Urinary bladder (tissue), 4 donors: ENCODE measurements around the gene GPRC5C. TPM values are rescaled to one million over a fixed set of nuclear protein-coding genes. Genes with fewer than 3 reads are reported as not detected.

ENCODE experiments used
- DNase-seq: peaks from one replicate; pipeline ENCODE4 v3.0.0-alpha.2; 2015; ENCODE audit errors: extremely low spot score
- H3K27ac ChIP-seq: one replicate; pipeline ENCODE4 v1.5.1; 2013; ENCODE audit warnings: low read depth, mild to moderate bottlenecking, moderate library complexity
- H3K36me3 ChIP-seq: one replicate; pipeline ENCODE4 v1.6.1; 2013; ENCODE audit warnings: mild to moderate bottlenecking, moderate library complexity; ENCODE audit not compliant: insufficient read depth
- H3K4me1 ChIP-seq: one replicate; pipeline ENCODE4 v1.6.1; 2013; ENCODE audit warnings: mild to moderate bottlenecking, moderate library complexity; ENCODE audit not compliant: insufficient read depth
- H3K4me3 ChIP-seq: one replicate; pipeline ENCODE4 v1.5.1; 2013; ENCODE audit warnings: low read depth, low read length
- WGBS: extraction: QIAGEN DNeasy Blood & Tissue Kit; methylation state at CpG from one replicate; pipeline ENCODE4 v1.1.7; 2013; 5-methylcytosine and 5-hydroxymethylcytosine counted together
- polyA plus RNA-seq: library from polyadenylated mRNA; stranded (reverse); fragments of 200-250 nt; gene quantifications from one replicate; pipeline ENCODE4 v1.2.3, GENCODE V29; 2013
- total RNA-seq: library from RNA; depleted of rRNA; stranded (reverse); fragments of >200 nt; gene quantifications from one replicate; pipeline ENCODE4 v1.2.3, GENCODE V29; 2014
- donor health status: healthy with polysubstance abuse.
- donor health status: healthy.

Gene GPRC5C
- total and polyA plus RNA-seq, 2 donors = 27.0 to 40.6 TPM

- Histone ChIP-seq H3K4me3 (no peak overlapping the region), H3K27ac (no peak overlapping the region), H3K4me1 (no peaks in the 10 kb centered on the region), H3K36me3 (no peaks in the 10 kb centered on the region)
- 79% methylated on average over 3 of the region's 3 CpGs for WGBS
- no peak for DNase-seq
Observed at GRCh38 chr17:74414510-74414909, 17.4 kb upstream of the GPRC5C start.

DNA sequence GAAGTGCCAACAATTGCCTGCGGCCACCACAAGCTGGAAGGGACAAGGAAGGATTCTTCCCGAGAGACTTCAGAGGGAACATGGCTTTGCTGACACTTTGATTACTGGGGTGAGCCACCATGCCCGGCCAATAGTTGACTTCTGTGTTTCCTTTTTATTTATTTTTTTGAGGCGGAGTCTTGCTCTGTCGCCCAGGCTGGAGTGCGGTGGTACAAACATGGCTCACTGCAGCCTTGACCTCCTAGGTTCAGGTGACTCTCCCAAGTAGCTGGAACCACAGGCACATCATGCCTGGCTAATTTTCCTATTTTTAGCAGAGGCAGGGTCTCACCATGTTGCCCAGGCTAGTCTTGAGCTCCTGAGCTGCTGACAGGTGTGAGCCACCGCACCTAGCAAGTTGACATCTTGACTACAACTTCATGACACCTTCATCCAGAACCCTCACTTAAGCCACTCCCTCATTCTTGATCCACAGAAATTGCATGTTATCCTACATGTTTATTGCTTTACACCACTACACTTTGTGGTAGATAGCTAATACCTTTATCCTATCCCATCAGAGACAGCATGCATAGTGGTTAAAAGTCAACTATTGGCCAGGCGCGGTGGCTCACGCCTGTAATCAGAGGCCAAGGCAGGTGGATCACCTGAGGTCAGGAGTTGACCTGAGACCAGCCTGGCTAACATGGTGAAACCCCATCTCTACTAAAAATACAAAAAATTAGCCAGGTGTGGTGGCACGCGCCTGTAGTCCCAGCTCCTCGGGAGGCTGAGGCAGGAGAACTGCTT, 16.1 kb upstream of the GPRC5C start:
- no peak overlapping the region for H3K27ac ChIP-seq
- H3K36me3 ChIP-seq = no peaks in the 10 kb centered on the region
- H3K4me1 ChIP-seq = no peaks in the 10 kb centered on the region
- DNase-seq = no peak
- no peak overlapping the region for H3K4me3 ChIP-seq
- WGBS = 89% methylated on average over 13 of the region's 13 CpGs

- no peak overlapping the region for H3K4me3 ChIP-seq
- DNase-seq = no peak
- H3K4me1 ChIP-seq = no peaks in the 10 kb centered on the region
- no peaks in the 10 kb centered on the region for H3K36me3 ChIP-seq
- no peak overlapping the region for H3K27ac ChIP-seq
- WGBS = 62% methylated on average over 12 of the region's 12 CpGs
Observed at GRCh38 chr17:74417178-74418045, 14.5 kb upstream of the GPRC5C start.

GRCh38 chr17:74419928-74420411, 11.9 kb upstream of the GPRC5C start:
- Histone ChIP-seq H3K36me3 (no peaks in the 10 kb centered on the region), H3K4me1 (no peaks in the 10 kb centered on the region), H3K4me3 (no peak overlapping the region), H3K27ac (no peak overlapping the region)
- no peak for DNase-seq
- WGBS = 79% methylated on average over 10 of the region's 10 CpGs

GRCh38 chr17:74424117-74424516, 7.8 kb upstream of the GPRC5C start:
- 89% methylated on average over 7 of the region's 7 CpGs for WGBS
- H3K27ac ChIP-seq = no peak overlapping the region
- H3K4me1 ChIP-seq = no peaks in the 10 kb centered on the region

GRCh38 chr17:74424657-74425056, 7.2 kb upstream of the GPRC5C start:
- Histone ChIP-seq H3K27ac (no peak overlapping the region), H3K4me1 (no peaks in the 10 kb centered on the region), H3K36me3 (no peaks in the 10 kb centered on the region), H3K4me3 (no peak overlapping the region)
- 81% methylated on average over 14 of the region's 14 CpGs for WGBS
- DNase-seq = no peak

More at GRCh38 chr17:74424117-74424516, 7.8 kb upstream of the GPRC5C start:
- no peak for DNase-seq
- Histone ChIP-seq H3K4me3 (no peak overlapping the region), H3K36me3 (no peaks in the 10 kb centered on the region)

- H3K27ac ChIP-seq = peak overlapping the region; percentile 78
- no peaks in the 10 kb centered on the region for H3K36me3 ChIP-seq
- no peaks in the 10 kb centered on the region for H3K4me1 ChIP-seq
- WGBS = 77% methylated on average over 9 of the region's 9 CpGs
- no peak overlapping the region for H3K4me3 ChIP-seq
- no peak for DNase-seq
Observed at GRCh38 chr17:74426551-74427047, 5.3 kb upstream of the GPRC5C start.

DNA sequence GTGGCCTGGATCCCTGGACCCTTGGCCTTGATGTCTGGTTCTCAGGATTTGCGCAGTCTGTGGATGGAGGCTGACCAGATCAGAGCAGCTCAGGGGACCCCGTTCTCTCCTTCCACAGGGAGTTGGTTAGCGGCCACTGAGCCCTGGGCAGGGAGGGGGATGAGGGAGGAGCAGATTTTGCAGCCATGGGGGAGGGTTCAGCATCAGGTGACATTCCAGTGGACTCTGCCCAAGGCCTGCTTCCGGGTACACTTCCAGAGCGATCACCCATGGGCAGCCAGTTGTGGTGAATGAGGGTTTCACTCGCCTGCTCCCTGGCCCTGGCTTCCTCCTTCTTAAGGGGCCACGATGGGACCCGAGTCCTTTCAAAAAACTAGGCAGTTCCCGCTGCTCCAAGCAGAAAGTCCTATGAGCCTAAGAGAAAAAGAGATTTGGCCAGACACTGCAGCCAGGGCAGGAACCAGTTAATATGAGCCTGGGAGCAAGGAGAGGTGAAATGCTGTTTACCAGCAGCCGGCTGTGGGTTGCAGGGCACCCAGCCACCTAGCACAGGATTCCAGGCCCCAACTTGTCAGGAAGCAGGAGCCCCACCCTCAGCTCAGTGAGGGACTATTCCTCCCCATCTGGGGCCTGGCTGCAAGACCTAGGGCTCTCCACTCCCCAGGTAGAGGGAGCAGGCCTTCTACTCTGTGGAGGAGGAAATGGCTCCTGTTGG, 4.7 kb upstream of the GPRC5C start:
- 68% methylated on average over 10 of the region's 10 CpGs for WGBS
- no peaks in the 10 kb centered on the region for H3K4me1 ChIP-seq
- no peak overlapping the region for H3K4me3 ChIP-seq
- no peak for DNase-seq
- H3K27ac ChIP-seq = peak overlapping the region; percentile 78
- H3K36me3 ChIP-seq = no peaks in the 10 kb centered on the region

DNA sequence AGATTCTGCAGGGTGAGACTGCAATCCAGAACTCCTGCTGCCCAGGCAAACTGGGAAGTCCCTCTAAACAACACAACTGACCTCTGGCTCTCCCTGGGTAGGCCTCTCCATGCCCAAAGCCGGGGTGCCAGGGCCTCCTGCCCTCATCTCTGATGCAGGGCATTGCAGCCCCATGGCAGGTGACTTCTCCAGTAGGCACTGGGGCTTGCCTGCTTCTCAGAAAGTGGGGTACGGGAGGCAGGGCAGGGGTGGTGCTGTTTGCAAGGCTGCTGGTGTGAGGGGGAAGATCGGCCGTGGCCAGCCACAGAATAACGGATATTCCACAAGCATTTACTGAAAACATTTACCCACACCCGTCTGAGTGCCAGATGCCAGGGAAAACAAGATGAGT, 4.1 kb upstream of the GPRC5C start:
- 79% methylated on average over 6 of the region's 6 CpGs for WGBS
- H3K4me1 ChIP-seq = no peaks in the 10 kb centered on the region
- H3K36me3 ChIP-seq = no peaks in the 10 kb centered on the region
- no peak overlapping the region for H3K4me3 ChIP-seq
- peak overlapping the region; percentile 34 for H3K27ac ChIP-seq
- no peak for DNase-seq

- DNase-seq = no peak
- WGBS = 78% methylated on average over 19 of the region's 19 CpGs
- peak overlapping the region; percentile 80 for H3K4me3 ChIP-seq
Observed at GRCh38 chr17:74429604-74430384, 2.1 kb upstream of the GPRC5C start.

DNA sequence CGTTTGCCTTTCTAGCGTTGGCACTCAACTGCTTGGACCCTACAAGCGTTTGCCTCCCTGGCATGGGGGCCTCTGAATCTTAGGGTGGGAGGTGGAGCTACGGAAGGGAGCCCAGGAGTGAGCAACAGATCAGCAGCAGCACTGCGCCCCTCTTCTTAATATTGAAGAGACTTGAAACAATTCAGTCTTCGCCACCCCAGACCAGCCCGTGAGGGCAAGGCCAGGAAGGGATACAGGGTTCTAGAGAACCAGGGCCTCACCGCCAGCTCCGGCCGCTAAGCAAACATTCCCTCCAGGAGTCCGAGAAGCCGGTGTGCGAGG, 1.5 kb upstream of the GPRC5C start:
- Histone ChIP-seq H3K4me3 (peak overlapping the region; percentile 80), H3K27ac (peak overlapping the region; percentile 98), H3K4me1 (no peaks in the 10 kb centered on the region), H3K36me3 (no peaks in the 10 kb centered on the region)
- 18% methylated on average over 13 of the region's 13 CpGs for WGBS
- no peak for DNase-seq

More at GRCh38 chr17:74429604-74430384, 2.1 kb upstream of the GPRC5C start:
- no peaks in the 10 kb centered on the region for H3K4me1 ChIP-seq
- peak overlapping the region; percentile 98 for H3K27ac ChIP-seq
- H3K36me3 ChIP-seq = no peaks in the 10 kb centered on the region

GRCh38 chr17:74430706-74431567, 951 bp upstream of the GPRC5C start:
- WGBS = under 1% methylated on average over 67 of the region's 67 CpGs
- no peaks in the 10 kb centered on the region for H3K4me1 ChIP-seq
- peak; percentile 69 for DNase-seq

More at GRCh38 chr17:74430706-74431567, 951 bp upstream of the GPRC5C start:
- H3K27ac ChIP-seq = peak overlapping the region; percentile 98
- H3K36me3 ChIP-seq = no peaks in the 10 kb centered on the region
- peak overlapping the region; percentile 80 for H3K4me3 ChIP-seq
